Measurements from ENCODE around the gene MUC3A. TPM values are rescaled to one million over a fixed set of nuclear protein-coding genes. Genes with fewer than 3 reads are reported as not detected.
"Not testable (repeated sequence)": the region's sequence is repeated elsewhere in the genome, so short reads cannot be mapped to it uniquely, and the experiment has no call there.

Gene MUC3A
- total RNA-seq, 4 donors from 2014 or later = 11.7 to 233 (median 64.7) TPM

- peak in 1 of 3 donors; percentile 51 for TF ChIP-seq POLR2AphosphoS5 (IDR thresholded peaks at IDR 0.05)
- 90 to 92% methylated on average over 8 to 10 of the region's 10 CpGs for WGBS, 2 donors (ENCODE audit: low coverage in 1 of 2)
- H3K36me3 ChIP-seq; H3K27me3 ChIP-seq; in situ Hi-C loops (cut with MboI; ENCODE audit: low pct_ligation_motif_present in 1 of 4, low pct_unique_long_range_greater_than_20kb in 1 of 4, low sequenced_read_pairs in 3 of 4); intact Hi-C loops (cut with DNase I; ENCODE audit: low total_unique reads); H3K9me3 ChIP-seq; H3K27ac ChIP-seq; DNase-seq; H3K4me1 ChIP-seq; H3K4me3 ChIP-seq: not testable (repeated sequence)
Measured at GRCh38 chr7:101000025-101000424, 50.7 kb downstream of the MUC3A start.

DNA sequence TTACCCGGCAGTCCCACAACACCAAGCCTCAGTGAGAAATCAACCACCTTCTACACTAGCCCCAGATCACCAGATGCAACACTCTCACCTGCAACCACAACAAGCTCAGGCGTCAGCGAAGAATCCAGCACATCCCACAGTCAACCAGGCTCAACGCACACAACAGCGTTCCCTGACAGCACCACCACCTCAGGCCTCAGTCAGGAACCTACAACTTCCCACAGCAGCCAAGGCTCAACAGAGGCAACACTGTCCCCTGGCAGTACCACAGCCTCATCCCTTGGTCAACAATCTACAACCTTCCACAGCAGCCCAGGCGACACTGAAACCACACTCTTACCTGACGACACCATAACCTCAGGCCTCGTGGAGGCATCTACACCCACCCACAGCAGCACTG is 53.0 kb downstream of the MUC3A start:
- H3K4me3 ChIP-seq; intact Hi-C loops (cut with DNase I; ENCODE audit: low total_unique reads); H3K36me3 ChIP-seq; DNase-seq; in situ Hi-C loops (cut with MboI; ENCODE audit: low pct_ligation_motif_present in 1 of 4, low pct_unique_long_range_greater_than_20kb in 1 of 4, low sequenced_read_pairs in 3 of 4); H3K9me3 ChIP-seq; H3K4me1 ChIP-seq; H3K27ac ChIP-seq; H3K27me3 ChIP-seq: not testable (repeated sequence)
- 96 to 100% methylated on average over 1 to 4 of the region's 8 CpGs for WGBS, 2 donors (ENCODE audit: low coverage in 1 of 2)

- H3K27ac ChIP-seq; intact Hi-C loops (cut with DNase I; ENCODE audit: low total_unique reads); in situ Hi-C loops (cut with MboI; ENCODE audit: low pct_ligation_motif_present in 1 of 4, low pct_unique_long_range_greater_than_20kb in 1 of 4, low sequenced_read_pairs in 3 of 4); H3K4me1 ChIP-seq; H3K9me3 ChIP-seq; H3K27me3 ChIP-seq; DNase-seq; H3K4me3 ChIP-seq: not testable (repeated sequence)
- peaks cover 0 to 11% (median 4%) of the 10 kb centered on the region in 4 donors for H3K36me3 ChIP-seq
- WGBS, 2 donors (ENCODE audit: low coverage in 1 of 2) = 77 to 84% methylated on average over 2 of the region's 2 CpGs
Measured at GRCh38 chr7:101007361-101007760, 58.0 kb downstream of the MUC3A start.

GRCh38 chr7:101009629-101010028 is 60.3 kb downstream of the MUC3A start:
- H3K4me3 ChIP-seq = no peak overlapping the region
- intact Hi-C loops (cut with DNase I; ENCODE audit: low total_unique reads) = no loop called here
- TF ChIP-seq POLR2AphosphoS5 (IDR thresholded peaks at IDR 0.05) = no peak
- no peak for TF ChIP-seq EP300 (IDR thresholded peaks at IDR 0.05; ENCODE audit: low read depth)
- TF ChIP-seq POLR2A (IDR thresholded peaks at IDR 0.05) = no peak
- no peak for TF ChIP-seq CTCF (IDR thresholded peaks at IDR 0.05)
- no peak for DNase-seq
- WGBS, 2 donors (ENCODE audit: low coverage in 1 of 2) = 86 to 92% methylated on average over 2 to 5 of the region's 5 CpGs
- in situ Hi-C loops (cut with MboI; ENCODE audit: low pct_ligation_motif_present in 1 of 4, low pct_unique_long_range_greater_than_20kb in 1 of 4, low sequenced_read_pairs in 3 of 4) = no loop called here
- H3K27me3 ChIP-seq = no peaks in the 10 kb centered on the region
- H3K4me1 ChIP-seq = no peaks in the 10 kb centered on the region
- peaks cover 0 to 12% (median 3%) of the 10 kb centered on the region in 4 donors for H3K36me3 ChIP-seq
- H3K9me3 ChIP-seq = no peaks in the 10 kb centered on the region
- H3K27ac ChIP-seq = no peak overlapping the region

DNA sequence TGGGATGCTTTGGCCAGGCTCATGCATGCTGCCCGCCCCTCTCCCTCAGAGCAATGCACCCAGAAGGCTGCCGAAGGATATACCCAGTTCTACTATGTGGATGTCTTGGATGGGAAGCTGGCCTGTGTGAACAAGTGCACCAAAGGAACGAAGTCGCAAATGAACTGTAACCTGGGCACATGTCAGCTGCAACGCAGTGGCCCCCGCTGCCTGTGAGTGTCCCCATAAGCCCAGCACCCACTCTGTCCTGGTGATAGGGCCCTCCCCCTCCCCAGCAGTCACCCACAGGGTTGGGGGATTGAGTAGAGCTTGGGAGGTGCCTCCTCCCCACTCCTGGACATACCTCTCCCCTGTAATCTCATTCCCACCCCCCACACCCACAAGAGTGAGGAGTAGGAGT is 63.6 kb downstream of the MUC3A start:
- TF ChIP-seq EP300 (IDR thresholded peaks at IDR 0.05; ENCODE audit: low read depth) (no peak), CTCF (IDR thresholded peaks at IDR 0.05) (no peak), POLR2A (IDR thresholded peaks at IDR 0.05) (no peak), POLR2AphosphoS5 (IDR thresholded peaks at IDR 0.05) (no peak)
- Histone ChIP-seq H3K4me1 (peaks cover 5 to 13% (median 9%) of the 10 kb centered on the region in 4 donors), H3K27me3 (no peaks in the 10 kb centered on the region), H3K27ac (no peak overlapping the region), H3K4me3 (no peak overlapping the region), H3K9me3 (no peaks in the 10 kb centered on the region), H3K36me3 (peaks cover 0 to 12% (median 3%) of the 10 kb centered on the region in 4 donors)
- WGBS, 2 donors (ENCODE audit: low coverage in 1 of 2) = 90 to 92% methylated on average over 2 to 6 of the region's 6 CpGs
- in situ Hi-C loops (cut with MboI; ENCODE audit: low pct_ligation_motif_present in 1 of 4, low pct_unique_long_range_greater_than_20kb in 1 of 4, low sequenced_read_pairs in 3 of 4) = no loop called here
- intact Hi-C loops (cut with DNase I; ENCODE audit: low total_unique reads) = no loop called here
- DNase-seq = no peak

GRCh38 chr7:101015626-101016025 is 66.3 kb downstream of the MUC3A start:
- in situ Hi-C loops (cut with MboI; ENCODE audit: low pct_ligation_motif_present in 1 of 4, low pct_unique_long_range_greater_than_20kb in 1 of 4, low sequenced_read_pairs in 3 of 4) (no loop called here), intact Hi-C loops (cut with DNase I; ENCODE audit: low total_unique reads) (no loop called here)
- H3K9me3 ChIP-seq = no peaks in the 10 kb centered on the region
- H3K4me1 ChIP-seq = peaks cover 5 to 13% (median 9%) of the 10 kb centered on the region in 4 donors
- peaks cover 0 to 12% (median 0%) of the 10 kb centered on the region in 4 donors for H3K36me3 ChIP-seq
- H3K4me3 ChIP-seq = no peak overlapping the region
- no peak for DNase-seq
- H3K27me3 ChIP-seq = no peaks in the 10 kb centered on the region
- TF ChIP-seq POLR2AphosphoS5 (IDR thresholded peaks at IDR 0.05) (no peak), POLR2A (IDR thresholded peaks at IDR 0.05) (no peak), EP300 (IDR thresholded peaks at IDR 0.05; ENCODE audit: low read depth) (no peak), CTCF (IDR thresholded peaks at IDR 0.05) (no peak)
- no peak overlapping the region for H3K27ac ChIP-seq
- 97 to 100% methylated on average over 1 to 8 of the region's 8 CpGs for WGBS, 2 donors (ENCODE audit: low coverage in 1 of 2)

Data from transverse colon (tissue), 4 donors.